Aorta (tissue), 5 donors: ENCODE data around the gene BST2. TPM values are rescaled to one million over a fixed set of nuclear protein-coding genes. Genes with fewer than 3 reads are reported as not detected.

Experiments used
- ATAC-seq: fragments of 200-7000 bp; cut with Tn5 transposase; one replicate; pipeline ENCODE4 v1.9.1; 2022; ENCODE audit warnings: moderate library complexity; ENCODE audit not compliant: low FRiP score
- DNase-seq, 2 donors: peaks; one replicate each; pipeline ENCODE4 v3.0.0-alpha.2; 2020
- H3K27ac ChIP-seq, 2 donors: one replicate each; pipeline ENCODE4 v1.5.1; 2013; ENCODE audit warnings: low read length in 2 of 2, mild to moderate bottlenecking in 2 of 2, moderate library complexity in 2 of 2, control low read depth in 1 of 2, inconsistent platforms in 1 of 2, low read depth in 1 of 2
- H3K27me3 ChIP-seq, 2 donors: one replicate each; pipeline ENCODE4 v1.6.1; 2013; ENCODE audit warnings: control low read depth in 1 of 2, low read length in 1 of 2, mild to moderate bottlenecking in 1 of 2, moderate library complexity in 1 of 2; ENCODE audit not compliant: insufficient read depth in 2 of 2, control insufficient read depth in 1 of 2
- H3K36me3 ChIP-seq, 2 donors: one replicate each; pipeline ENCODE4 v1.6.1; 2013; ENCODE audit warnings: control low read depth in 1 of 2, low read length in 1 of 2, mild to moderate bottlenecking in 1 of 2; ENCODE audit not compliant: insufficient read depth in 2 of 2, control insufficient read depth in 1 of 2
- H3K4me1 ChIP-seq, 2 donors: one replicate each; pipeline ENCODE4 v1.6.1; 2013; ENCODE audit warnings: low read length in 2 of 2, control low read depth in 1 of 2, mild to moderate bottlenecking in 1 of 2, moderate library complexity in 1 of 2; ENCODE audit not compliant: insufficient read depth in 2 of 2, control insufficient read depth in 1 of 2
- H3K4me3 ChIP-seq, 2 donors: one replicate each; pipeline ENCODE4 v1.5.1; 2013; ENCODE audit warnings: low read length in 2 of 2, control low read depth in 1 of 2, mild to moderate bottlenecking in 1 of 2
- H3K9me3 ChIP-seq: one replicate; pipeline ENCODE4 v1.6.1; 2013; ENCODE audit warnings: mild to moderate bottlenecking, low read length; ENCODE audit not compliant: control insufficient read depth
- WGBS, 2 donors: extraction: QIAGEN DNeasy Blood & Tissue Kit; methylation state at CpG; one replicate each; pipeline ENCODE4 v1.1.7; 2013; 5-methylcytosine and 5-hydroxymethylcytosine counted together
- intact Hi-C, 2 donors: fragments of 100-400 bp; cut with DNase I; formaldehyde crosslinking; loops; one replicate each; pipeline versions ENCODE4 v1.14.2 to v1.15.0; 2022
- polyA plus RNA-seq, 2 donors: library from polyadenylated mRNA; stranded (reverse); fragments of 200-250 nt; gene quantifications; one replicate each; pipeline ENCODE4 v1.2.3, GENCODE V29; 2013
- total RNA-seq, 2 donors: library from RNA; stranded (reverse); fragmentation: NEBNext Ultra II Directional; extraction: Animal tissue kit (Norgen Biotek cat#: 25700); gene quantifications; one replicate each; pipeline ENCODE4 v1.2.1, GENCODE V29; 2021
- donor health status: healthy with polysubstance abuse.
- donor health status: Bipolar disorder and iron deficiency.
- donor health status: DM: no; HTN: no; CAD: no.
- donor health status: DM: no; HTN: no; CAD: no.
- donor health status: DM: yes; HTN: yes; CAD: no.

The BST2 gene
- total and polyA plus RNA-seq, 4 donors, result 72.0 to 171 (median 115) TPM

DNA sequence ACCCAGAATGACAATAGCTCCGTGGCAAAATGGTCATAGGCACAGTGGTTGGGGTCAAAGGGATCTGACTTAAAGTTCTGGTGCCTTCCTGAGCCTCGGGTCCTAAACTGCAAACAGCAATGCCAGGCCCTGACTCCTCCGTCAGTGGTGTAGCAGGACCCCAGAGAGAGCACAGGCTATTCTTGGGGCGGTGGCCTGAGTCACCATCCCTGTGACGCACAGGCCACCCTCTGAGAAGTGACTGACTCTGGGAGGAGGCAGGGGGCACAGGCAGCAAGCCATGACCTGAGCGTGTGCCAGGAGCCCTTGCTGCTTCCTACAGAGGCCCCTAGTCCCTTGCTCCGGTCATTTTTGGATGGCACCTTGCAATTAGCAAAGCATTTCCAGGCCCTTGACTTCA, 47.0 kb downstream of the BST2 start:
- H3K4me3 ChIP-seq, result no peak overlapping the region
- 54 to 63% methylated on average over 7 of the region's 7 CpGs for WGBS, 2 donors
- no peaks in the 10 kb centered on the region for H3K27me3 ChIP-seq
- peak; percentile 67 for ATAC-seq
- peak; percentile 79 to 88 for DNase-seq
- H3K27ac ChIP-seq, result no peak overlapping the region
- H3K36me3 ChIP-seq, result no peaks in the 10 kb centered on the region
- no peaks in the 10 kb centered on the region for H3K9me3 ChIP-seq
- intact Hi-C loops, result no loop called here
- H3K4me1 ChIP-seq, result no peaks in the 10 kb centered on the region

DNA sequence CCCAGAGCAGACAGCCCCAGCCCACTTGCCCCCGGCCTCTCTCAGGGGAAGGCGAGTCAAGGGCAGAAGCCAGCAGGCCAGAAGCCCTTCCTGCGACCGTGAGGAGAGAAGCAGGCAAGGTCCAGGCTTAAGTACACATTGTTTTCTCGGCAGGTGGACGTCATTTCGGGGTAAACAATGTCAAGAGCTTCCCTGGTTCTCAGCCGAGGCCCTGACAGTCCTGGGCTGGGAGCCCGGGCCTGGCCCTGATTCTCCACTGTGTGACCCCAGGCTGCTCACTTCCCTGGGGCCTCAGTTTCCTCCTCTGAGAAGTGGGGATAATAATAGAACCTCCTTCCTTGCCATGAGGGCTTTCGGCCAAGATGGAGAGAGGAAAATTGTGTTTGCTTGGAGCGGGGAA, 47.7 kb downstream of the BST2 start:
- H3K9me3 ChIP-seq, result no peaks in the 10 kb centered on the region
- H3K27ac ChIP-seq, result no peak overlapping the region
- no peaks in the 10 kb centered on the region for H3K27me3 ChIP-seq
- no peak for DNase-seq
- WGBS, 2 donors, result 80 to 81% methylated on average over 11 of the region's 11 CpGs
- no peak for ATAC-seq
- no peaks in the 10 kb centered on the region for H3K36me3 ChIP-seq
- intact Hi-C loops, result no loop called here
- H3K4me3 ChIP-seq, result no peak overlapping the region
- no peaks in the 10 kb centered on the region for H3K4me1 ChIP-seq

DNA sequence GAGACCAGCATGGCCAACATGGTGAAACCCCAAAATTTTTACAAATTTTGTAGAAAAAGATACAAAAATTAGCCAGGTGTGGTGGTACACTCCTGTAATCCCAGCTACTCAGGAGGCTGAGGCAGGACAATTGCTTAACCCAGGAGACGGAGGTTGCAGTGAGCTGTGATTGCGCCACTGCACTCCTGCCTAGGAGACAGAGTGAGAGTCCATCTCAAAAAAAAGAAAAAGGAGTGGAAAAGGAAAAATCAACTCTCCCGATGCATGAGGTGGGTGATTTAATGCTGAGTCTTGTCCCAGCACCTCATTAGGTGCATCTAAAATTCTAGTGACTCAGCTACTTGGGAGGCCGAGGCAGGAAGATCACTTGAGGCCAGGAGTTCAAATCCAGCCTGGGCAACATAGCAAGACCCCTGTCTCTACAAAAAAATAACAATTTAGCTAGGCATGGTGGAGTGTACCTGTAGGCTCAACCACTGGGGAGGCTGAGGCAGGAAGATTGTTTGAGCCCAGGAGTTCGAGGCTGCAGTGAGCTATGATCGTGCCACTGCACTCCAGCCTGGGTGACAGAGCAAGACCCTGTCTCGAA, 48.3 kb downstream of the BST2 start:
- Histone ChIP-seq H3K27me3 (no peaks in the 10 kb centered on the region), H3K9me3 (no peaks in the 10 kb centered on the region), H3K4me1 (no peaks in the 10 kb centered on the region), H3K27ac (no peak overlapping the region), H3K36me3 (no peaks in the 10 kb centered on the region), H3K4me3 (no peak overlapping the region)
- ATAC-seq (no peak), DNase-seq (no peak)
- intact Hi-C loops, result no loop called here
- 92 to 93% methylated on average over 7 of the region's 7 CpGs for WGBS, 2 donors

DNA sequence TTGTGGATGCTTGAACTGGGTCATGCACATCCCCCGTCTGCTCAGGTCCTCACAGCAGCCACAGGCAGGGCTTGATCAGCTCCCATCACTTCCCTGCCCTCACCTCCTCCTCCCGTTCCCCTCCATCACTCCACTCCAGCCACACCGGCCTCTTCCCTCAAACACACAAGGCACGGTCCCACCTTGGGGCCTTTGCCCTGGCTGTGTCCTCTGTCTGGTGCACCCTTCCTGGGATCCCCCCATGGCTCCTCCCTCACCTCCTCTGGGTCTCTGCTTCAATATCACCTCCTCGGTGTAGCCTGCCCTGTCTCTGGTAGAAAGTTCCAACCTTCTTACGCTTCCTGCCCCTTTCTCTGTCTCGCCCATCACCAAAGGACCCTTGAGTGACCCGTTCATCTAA, 52.0 kb downstream of the BST2 start:
- Histone ChIP-seq H3K36me3 (no peaks in the 10 kb centered on the region), H3K4me1 (no peaks in the 10 kb centered on the region), H3K27ac (no peak overlapping the region), H3K27me3 (no peaks in the 10 kb centered on the region), H3K9me3 (no peaks in the 10 kb centered on the region), H3K4me3 (no peak overlapping the region)
- DNase-seq, result no peak
- 86 to 91% methylated on average over 8 of the region's 8 CpGs for WGBS, 2 donors
- intact Hi-C loops, result no loop called here
- peak; percentile 6 for ATAC-seq

Other genes starting within 250 kb of the BST2 start
- 10 to 100 TPM; 18.7 to 24.0 TPM for gene USE1, start 190.3 kb downstream of the BST2 start, total RNA-seq
- 10 to 100 TPM; 47.3 to 75.2 TPM for gene USE1, start 190.3 kb downstream of the BST2 start, polyA plus RNA-seq
- gene OCEL1, start 179.4 kb downstream of the BST2 start, total RNA-seq, result 10 to 100 TPM; 10.2 to 23.0 TPM
- gene OCEL1, start 179.4 kb downstream of the BST2 start, polyA plus RNA-seq, result 10 to 100 TPM; 26.1 to 26.2 TPM
- 10 to 100 TPM; 23.1 to 27.7 TPM for gene NR2F6, start 159.7 kb downstream of the BST2 start, total RNA-seq
- 10 to 100 TPM; 10.4 to 19.9 TPM for gene NR2F6, start 159.7 kb downstream of the BST2 start, polyA plus RNA-seq
- 10 to 100 TPM in 1 of 2 donors, 1 to 10 TPM in 1; 4.6 to 12.8 TPM for gene USHBP1, start 140.9 kb downstream of the BST2 start, total RNA-seq
- under 1 TPM; 0.13 to 0.61 TPM for gene USHBP1, start 140.9 kb downstream of the BST2 start, polyA plus RNA-seq
- gene BABAM1, start 138.2 kb downstream of the BST2 start, total RNA-seq, result 10 to 100 TPM; 55.8 to 63.2 TPM
- 100 to 1,000 TPM in 1 of 2 donors, 10 to 100 TPM in 1; 83.6 to 102 TPM for gene BABAM1, start 138.2 kb downstream of the BST2 start, polyA plus RNA-seq
- 1 to 10 TPM in 1 of 2 donors, under 1 TPM in 1; 0.71 to 1.0 TPM for gene ANKLE1, start 123.7 kb downstream of the BST2 start, total RNA-seq
- gene ANKLE1, start 123.7 kb downstream of the BST2 start, polyA plus RNA-seq, result under 1 TPM in 1 of 2 donors, not detected in 1; 0.95 TPM
- 10 to 100 TPM in 1 of 2 donors, 1 to 10 TPM in 1; 9.8 to 10.8 TPM for gene ABHD8, start 102.2 kb downstream of the BST2 start, total RNA-seq
- gene ABHD8, start 102.2 kb downstream of the BST2 start, polyA plus RNA-seq, result 10 to 100 TPM; 10.8 to 11.6 TPM
- 10 to 100 TPM; 41.9 to 53.9 TPM for gene MRPL34, start 99.8 kb downstream of the BST2 start, total RNA-seq
- 100 to 1,000 TPM; 134 to 177 TPM for gene MRPL34, start 99.8 kb downstream of the BST2 start, polyA plus RNA-seq
- gene DDA1, start 96.1 kb downstream of the BST2 start, total RNA-seq, result 10 to 100 TPM; 21.4 to 33.2 TPM
- 10 to 100 TPM; 24.2 to 71.0 TPM for gene DDA1, start 96.1 kb downstream of the BST2 start, polyA plus RNA-seq
- 10 to 100 TPM; 10.9 to 17.4 TPM for gene ANO8, start 70.8 kb downstream of the BST2 start, total RNA-seq
- 10 to 100 TPM in 1 of 2 donors, 1 to 10 TPM in 1; 1.3 to 19.4 TPM for gene ANO8, start 70.8 kb downstream of the BST2 start, polyA plus RNA-seq
- gene GTPBP3, start 68.1 kb downstream of the BST2 start, total RNA-seq, result 10 to 100 TPM; 16.7 to 27.7 TPM
- 10 to 100 TPM in 1 of 2 donors, 1 to 10 TPM in 1; 3.4 to 32.2 TPM for gene GTPBP3, start 68.1 kb downstream of the BST2 start, polyA plus RNA-seq
- gene PLVAP, start 28.3 kb downstream of the BST2 start, total RNA-seq, result 100 to 1,000 TPM; 368 to 411 TPM
- 10 to 100 TPM in 1 of 2 donors, 1 to 10 TPM in 1; 4.0 to 21.8 TPM for gene PLVAP, start 28.3 kb downstream of the BST2 start, polyA plus RNA-seq
- 1 to 10 TPM in 1 of 2 donors, under 1 TPM in 1; 0.71 to 1.7 TPM for gene CCDC194, start 11.4 kb downstream of the BST2 start, total RNA-seq
- not detected for gene CCDC194, start 11.4 kb downstream of the BST2 start, polyA plus RNA-seq
- gene MVB12A, start 14.4 kb upstream of the BST2 start, total RNA-seq, result 10 to 100 TPM; 28.5 to 48.0 TPM
- gene MVB12A, start 14.4 kb upstream of the BST2 start, polyA plus RNA-seq, result 10 to 100 TPM; 50.7 to 68.6 TPM
- gene TMEM221, start 43.0 kb upstream of the BST2 start, total RNA-seq, result under 1 TPM in 1 of 2 donors, not detected in 1; 0.30 TPM
- gene TMEM221, start 43.0 kb upstream of the BST2 start, polyA plus RNA-seq, result under 1 TPM in 1 of 2 donors, not detected in 1; 0.38 TPM
- gene NXNL1, start 55.3 kb upstream of the BST2 start, total RNA-seq, result not detected
- gene NXNL1, start 55.3 kb upstream of the BST2 start, polyA plus RNA-seq, result not detected
- 10 to 100 TPM; 12.0 to 22.2 TPM for gene SLC27A1, start 64.9 kb upstream of the BST2 start, total RNA-seq
- gene SLC27A1, start 64.9 kb upstream of the BST2 start, polyA plus RNA-seq, result 10 to 100 TPM in 1 of 2 donors, 1 to 10 TPM in 1; 6.8 to 37.8 TPM
- gene PGLS, start 106.0 kb upstream of the BST2 start, total RNA-seq, result 10 to 100 TPM; 38.0 to 50.6 TPM
- gene PGLS, start 106.0 kb upstream of the BST2 start, polyA plus RNA-seq, result 10 to 100 TPM; 31.7 to 90.6 TPM
- 10 to 100 TPM; 67.1 to 91.2 TPM for gene COLGALT1, start 150.0 kb upstream of the BST2 start, total RNA-seq
- gene COLGALT1, start 150.0 kb upstream of the BST2 start, polyA plus RNA-seq, result 10 to 100 TPM; 26.3 to 45.6 TPM